Measurements from ENCODE around the gene SLX4IP. TPM values are rescaled to one million over a fixed set of nuclear protein-coding genes. Genes with fewer than 3 reads are reported as not detected.

Gene SLX4IP
- total RNA-seq, 1 donor from 2014 or later = 5.3 TPM

GRCh38 chr20:10647471-10647870 is 212.4 kb downstream of the SLX4IP start:
- H3K9me3 ChIP-seq (ENCODE audit: insufficient read depth, low read depth, low read length) = no peaks in the 10 kb centered on the region
- Mint-ChIP-seq H3K9me3 (ENCODE audit: unreplicated experiment) (no peaks in the 10 kb centered on the region), H3K27me3 (ENCODE audit: low read depth, unreplicated experiment) (no peaks in the 10 kb centered on the region), H3K4me1 (ENCODE audit: low read depth, unreplicated experiment) (peaks cover 77% of the 10 kb centered on the region), H3K36me3 (ENCODE audit: low read depth, unreplicated experiment) (peaks cover 45% of the 10 kb centered on the region), H3K4me3 (ENCODE audit: unreplicated experiment) (peak overlapping the region; percentile 31), H3K27ac (ENCODE audit: unreplicated experiment) (peak overlapping the region; percentile 98)
- peaks cover 49% of the 10 kb centered on the region for H3K4me1 ChIP-seq (ENCODE audit: insufficient read depth, low read length)
- H3K36me3 ChIP-seq (ENCODE audit: insufficient read depth, low read length) = peaks cover 52% of the 10 kb centered on the region
- H3K9ac ChIP-seq (ENCODE audit: low read length) = peak overlapping the region; percentile 43
- DNase-seq (ENCODE audit: low read depth) = no peak
- H3K27me3 ChIP-seq (ENCODE audit: insufficient read depth, low read length) = no peaks in the 10 kb centered on the region
- no peak for FAIRE-seq
- peaks cover 52% of the 10 kb centered on the region for H4K20me1 ChIP-seq (ENCODE audit: insufficient read depth, low read length)
- no peak overlapping the region for H3K4me3 ChIP-seq (ENCODE audit: insufficient read depth, low read depth, low read length)
- no peak overlapping the region for H3K27ac ChIP-seq (ENCODE audit: low read depth, low read length)
- H2AFZ ChIP-seq (ENCODE audit: low read depth, low read length) = no peak overlapping the region
- TF ChIP-seq EZH2 (IDR thresholded peaks at IDR 0.05; ENCODE audit: insufficient read depth, low read length) (no peak), CTCF (IDR thresholded peaks at IDR 0.05; ENCODE audit: insufficient read depth, low read depth, low read length) (peak; percentile 17)
- peaks cover 14% of the 10 kb centered on the region for H3K79me2 ChIP-seq (ENCODE audit: insufficient read depth, low read length)
- H3K4me2 ChIP-seq (ENCODE audit: low read length) = no peak overlapping the region

DNA sequence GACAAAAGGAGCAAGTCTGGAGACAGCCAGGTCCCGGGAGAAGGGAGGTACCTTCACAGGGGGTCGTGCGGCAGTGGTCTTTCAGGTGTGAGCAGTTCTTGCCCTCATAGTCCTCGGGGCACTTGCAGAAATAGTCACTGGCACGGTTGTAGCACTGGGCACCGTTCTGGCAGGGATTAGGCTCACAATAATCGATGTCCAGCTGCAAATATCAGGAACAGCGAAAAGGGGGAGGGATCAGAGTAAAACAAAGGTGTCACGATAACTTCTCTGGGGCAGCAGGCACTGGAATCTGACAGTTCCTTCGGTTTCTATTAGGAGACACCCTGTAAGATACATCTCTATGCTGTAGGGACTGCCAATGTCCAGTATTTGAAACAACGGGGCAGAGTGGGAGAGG is 212.8 kb downstream of the SLX4IP start:
- peak overlapping the region; percentile 43 for H3K9ac ChIP-seq (ENCODE audit: low read length)
- no peak overlapping the region for H3K4me3 ChIP-seq (ENCODE audit: insufficient read depth, low read depth, low read length)
- no peak for DNase-seq (ENCODE audit: low read depth)
- H3K4me1 ChIP-seq (ENCODE audit: insufficient read depth, low read length) = peaks cover 53% of the 10 kb centered on the region
- no peaks in the 10 kb centered on the region for H3K9me3 Mint-ChIP-seq (ENCODE audit: unreplicated experiment)
- peaks cover 51% of the 10 kb centered on the region for H3K36me3 ChIP-seq (ENCODE audit: insufficient read depth, low read length)
- H3K27ac ChIP-seq (ENCODE audit: low read depth, low read length) = peak overlapping the region; percentile 82
- peak overlapping the region; percentile 98 for H3K27ac Mint-ChIP-seq (ENCODE audit: unreplicated experiment)
- H3K79me2 ChIP-seq (ENCODE audit: insufficient read depth, low read length) = peaks cover 18% of the 10 kb centered on the region
- H3K9me3 ChIP-seq (ENCODE audit: insufficient read depth, low read depth, low read length) = no peaks in the 10 kb centered on the region
- peaks cover 48% of the 10 kb centered on the region for H3K36me3 Mint-ChIP-seq (ENCODE audit: low read depth, unreplicated experiment)
- H3K27me3 Mint-ChIP-seq (ENCODE audit: low read depth, unreplicated experiment) = no peaks in the 10 kb centered on the region
- H3K27me3 ChIP-seq (ENCODE audit: insufficient read depth, low read length) = no peaks in the 10 kb centered on the region
- peak overlapping the region; percentile 58 for H3K4me2 ChIP-seq (ENCODE audit: low read length)
- H2AFZ ChIP-seq (ENCODE audit: low read depth, low read length) = no peak overlapping the region
- FAIRE-seq = no peak
- peak overlapping the region; percentile 31 for H3K4me3 Mint-ChIP-seq (ENCODE audit: unreplicated experiment)
- TF ChIP-seq CTCF (IDR thresholded peaks at IDR 0.05; ENCODE audit: insufficient read depth, low read depth, low read length) (no peak), EZH2 (IDR thresholded peaks at IDR 0.05; ENCODE audit: insufficient read depth, low read length) (no peak)
- peaks cover 56% of the 10 kb centered on the region for H4K20me1 ChIP-seq (ENCODE audit: insufficient read depth, low read length)
- peaks cover 79% of the 10 kb centered on the region for H3K4me1 Mint-ChIP-seq (ENCODE audit: low read depth, unreplicated experiment)

DNA sequence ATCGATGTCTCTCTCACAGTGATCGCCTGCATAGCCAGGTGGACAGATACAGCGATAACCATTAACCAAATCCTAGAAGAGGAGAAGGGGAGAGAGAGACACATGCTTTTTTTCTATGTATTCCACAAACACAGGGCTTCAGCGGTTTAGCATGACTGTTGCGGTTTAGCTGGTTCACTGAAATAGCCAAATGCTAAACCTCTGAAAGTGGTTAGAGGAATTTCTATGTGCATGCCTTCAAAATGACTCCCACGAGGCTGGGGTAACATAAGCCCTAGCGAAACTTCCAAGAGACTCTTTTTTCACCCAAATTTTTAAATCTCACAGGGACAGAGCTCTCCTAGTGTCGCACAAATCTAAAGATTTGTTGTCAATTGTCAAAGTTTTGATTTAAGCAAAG is 213.5 kb downstream of the SLX4IP start:
- Histone ChIP-seq H3K9me3 (ENCODE audit: insufficient read depth, low read depth, low read length) (no peaks in the 10 kb centered on the region), H3K27me3 (ENCODE audit: insufficient read depth, low read length) (no peaks in the 10 kb centered on the region), H3K4me2 (ENCODE audit: low read length) (peak overlapping the region; percentile 58), H3K79me2 (ENCODE audit: insufficient read depth, low read length) (peaks cover 20% of the 10 kb centered on the region), H4K20me1 (ENCODE audit: insufficient read depth, low read length) (peaks cover 51% of the 10 kb centered on the region), H2AFZ (ENCODE audit: low read depth, low read length) (no peak overlapping the region), H3K4me3 (ENCODE audit: insufficient read depth, low read depth, low read length) (no peak overlapping the region), H3K36me3 (ENCODE audit: insufficient read depth, low read length) (peaks cover 43% of the 10 kb centered on the region), H3K4me1 (ENCODE audit: insufficient read depth, low read length) (peaks cover 60% of the 10 kb centered on the region), H3K27ac (ENCODE audit: low read depth, low read length) (peak overlapping the region; percentile 82), H3K9ac (ENCODE audit: low read length) (peak overlapping the region; percentile 82)
- peak overlapping the region; percentile 98 for H3K27ac Mint-ChIP-seq (ENCODE audit: unreplicated experiment)
- H3K27me3 Mint-ChIP-seq (ENCODE audit: low read depth, unreplicated experiment) = no peaks in the 10 kb centered on the region
- TF ChIP-seq EZH2 (IDR thresholded peaks at IDR 0.05; ENCODE audit: insufficient read depth, low read length) = no peak
- TF ChIP-seq CTCF (IDR thresholded peaks at IDR 0.05; ENCODE audit: insufficient read depth, low read depth, low read length) = no peak
- no peaks in the 10 kb centered on the region for H3K9me3 Mint-ChIP-seq (ENCODE audit: unreplicated experiment)
- FAIRE-seq = peak; percentile 43
- peak; percentile 95 for DNase-seq (ENCODE audit: low read depth)
- peaks cover 80% of the 10 kb centered on the region for H3K4me1 Mint-ChIP-seq (ENCODE audit: low read depth, unreplicated experiment)
- H3K36me3 Mint-ChIP-seq (ENCODE audit: low read depth, unreplicated experiment) = peaks cover 45% of the 10 kb centered on the region
- H3K4me3 Mint-ChIP-seq (ENCODE audit: unreplicated experiment) = peak overlapping the region; percentile 65

Measured in astrocyte (in vitro differentiated cells and primary cell).